Measurements from ENCODE around the gene FBN1.

DNA sequence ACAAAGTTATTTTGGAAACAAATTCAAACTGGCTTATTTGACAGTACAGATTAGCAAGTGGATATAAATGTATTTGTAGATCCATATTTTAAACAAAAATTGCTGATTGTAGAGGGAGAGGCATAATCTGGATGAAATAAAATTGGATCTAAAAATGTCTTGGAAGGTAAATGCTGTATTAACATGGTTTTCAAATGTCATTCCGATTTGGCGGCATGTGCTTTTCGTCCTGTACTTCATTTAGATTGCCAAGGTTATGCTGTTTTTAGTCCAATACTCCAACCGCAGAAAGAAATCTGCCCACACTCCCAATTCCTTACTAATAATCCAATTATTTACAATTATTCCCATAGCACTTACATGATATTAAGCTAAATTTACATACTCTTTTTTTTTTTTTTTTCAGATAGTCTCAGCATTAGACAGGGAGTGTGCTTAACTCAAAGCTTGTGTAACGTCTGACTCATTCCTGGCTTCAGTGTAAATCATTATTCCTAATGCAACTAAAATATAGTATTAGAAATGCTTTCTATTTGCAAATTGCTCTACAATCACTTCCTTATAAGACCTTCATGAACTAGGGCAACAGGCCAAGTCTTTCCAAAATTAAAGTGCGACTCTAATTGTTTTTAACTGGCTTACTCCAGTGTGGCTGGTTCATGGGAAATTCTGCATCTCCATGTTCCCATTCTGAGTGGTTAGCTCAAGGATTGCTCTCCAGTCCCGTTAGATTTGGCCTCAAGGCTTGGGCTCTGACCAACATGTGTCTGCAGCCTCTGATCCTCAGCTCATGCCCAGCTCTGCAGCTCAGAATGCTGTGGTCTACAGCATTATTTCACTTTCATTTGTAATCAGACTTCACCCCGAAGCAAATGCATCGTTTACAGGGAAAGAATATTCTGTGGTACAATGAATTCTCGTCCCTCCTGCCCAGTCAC, 103.9 kb downstream of the FBN1 start:
- TF ChIP-seq, protein P1, sequence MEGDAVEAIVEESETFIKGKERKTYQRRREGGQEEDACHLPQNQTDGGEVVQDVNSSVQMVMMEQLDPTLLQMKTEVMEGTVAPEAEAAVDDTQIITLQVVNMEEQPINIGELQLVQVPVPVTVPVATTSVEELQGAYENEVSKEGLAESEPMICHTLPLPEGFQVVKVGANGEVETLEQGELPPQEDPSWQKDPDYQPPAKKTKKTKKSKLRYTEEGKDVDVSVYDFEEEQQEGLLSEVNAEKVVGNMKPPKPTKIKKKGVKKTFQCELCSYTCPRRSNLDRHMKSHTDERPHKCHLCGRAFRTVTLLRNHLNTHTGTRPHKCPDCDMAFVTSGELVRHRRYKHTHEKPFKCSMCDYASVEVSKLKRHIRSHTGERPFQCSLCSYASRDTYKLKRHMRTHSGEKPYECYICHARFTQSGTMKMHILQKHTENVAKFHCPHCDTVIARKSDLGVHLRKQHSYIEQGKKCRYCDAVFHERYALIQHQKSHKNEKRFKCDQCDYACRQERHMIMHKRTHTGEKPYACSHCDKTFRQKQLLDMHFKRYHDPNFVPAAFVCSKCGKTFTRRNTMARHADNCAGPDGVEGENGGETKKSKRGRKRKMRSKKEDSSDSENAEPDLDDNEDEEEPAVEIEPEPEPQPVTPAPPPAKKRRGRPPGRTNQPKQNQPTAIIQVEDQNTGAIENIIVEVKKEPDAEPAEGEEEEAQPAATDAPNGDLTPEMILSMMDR (IDR thresholded peaks at IDR 0.05), result no peak
- no peak for TF ChIP-seq POLR2A (IDR thresholded peaks at IDR 0.05)

All from upper lobe of left lung (tissue), 4 donors.